Central memory CD8-positive, alpha-beta T cell (primary cell): ENCODE data around the gene GPR137B.
"Not testable (repeated sequence)": the region's sequence is repeated elsewhere in the genome, so short reads cannot be mapped to it uniquely, and the experiment has no call there.

Source experiments
- ATAC-seq: fragments of 150-1000 bp; cut with Tn5 transposase; replicated peaks from 2 replicates; pipeline ENCODE4 v1.10.0; 2022; ENCODE audit warnings: mild to moderate bottlenecking, moderate FRiP score, moderate number of reproducible peaks; ENCODE audit not compliant: poor library complexity, severe bottlenecking; ENCODE audit errors: extremely low read depth
- DNase-seq, 2 donors: peaks; one replicate each; pipeline ENCODE4 v3.0.0; 2021; ENCODE audit warnings: low spot score in 2 of 2
- H3K27ac Mint-ChIP-seq: one replicate; pipeline ENCODE4 v1.8.0; 2022; ENCODE audit warnings: low read depth, mild to moderate bottlenecking, moderate library complexity, mixed read lengths
- H3K27me3 Mint-ChIP-seq: one replicate; pipeline ENCODE4 v1.8.0; 2022; ENCODE audit warnings: mixed read lengths
- H3K36me3 Mint-ChIP-seq: one replicate; pipeline ENCODE4 v1.8.0; 2022; ENCODE audit warnings: mild to moderate bottlenecking, moderate library complexity, mixed read lengths; ENCODE audit not compliant: insufficient read depth
- H3K4me1 Mint-ChIP-seq: one replicate; pipeline ENCODE4 v1.8.0; 2022; ENCODE audit warnings: mixed read lengths
- H3K4me3 Mint-ChIP-seq: one replicate; pipeline ENCODE4 v1.8.0; 2022; ENCODE audit warnings: mild to moderate bottlenecking, moderate library complexity, mixed read lengths
- H3K9me3 Mint-ChIP-seq: one replicate; pipeline ENCODE4 v1.8.0; 2022; ENCODE audit warnings: mixed read lengths

GPR137B gene, protein sequence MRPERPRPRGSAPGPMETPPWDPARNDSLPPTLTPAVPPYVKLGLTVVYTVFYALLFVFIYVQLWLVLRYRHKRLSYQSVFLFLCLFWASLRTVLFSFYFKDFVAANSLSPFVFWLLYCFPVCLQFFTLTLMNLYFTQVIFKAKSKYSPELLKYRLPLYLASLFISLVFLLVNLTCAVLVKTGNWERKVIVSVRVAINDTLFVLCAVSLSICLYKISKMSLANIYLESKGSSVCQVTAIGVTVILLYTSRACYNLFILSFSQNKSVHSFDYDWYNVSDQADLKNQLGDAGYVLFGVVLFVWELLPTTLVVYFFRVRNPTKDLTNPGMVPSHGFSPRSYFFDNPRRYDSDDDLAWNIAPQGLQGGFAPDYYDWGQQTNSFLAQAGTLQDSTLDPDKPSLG

DNA sequence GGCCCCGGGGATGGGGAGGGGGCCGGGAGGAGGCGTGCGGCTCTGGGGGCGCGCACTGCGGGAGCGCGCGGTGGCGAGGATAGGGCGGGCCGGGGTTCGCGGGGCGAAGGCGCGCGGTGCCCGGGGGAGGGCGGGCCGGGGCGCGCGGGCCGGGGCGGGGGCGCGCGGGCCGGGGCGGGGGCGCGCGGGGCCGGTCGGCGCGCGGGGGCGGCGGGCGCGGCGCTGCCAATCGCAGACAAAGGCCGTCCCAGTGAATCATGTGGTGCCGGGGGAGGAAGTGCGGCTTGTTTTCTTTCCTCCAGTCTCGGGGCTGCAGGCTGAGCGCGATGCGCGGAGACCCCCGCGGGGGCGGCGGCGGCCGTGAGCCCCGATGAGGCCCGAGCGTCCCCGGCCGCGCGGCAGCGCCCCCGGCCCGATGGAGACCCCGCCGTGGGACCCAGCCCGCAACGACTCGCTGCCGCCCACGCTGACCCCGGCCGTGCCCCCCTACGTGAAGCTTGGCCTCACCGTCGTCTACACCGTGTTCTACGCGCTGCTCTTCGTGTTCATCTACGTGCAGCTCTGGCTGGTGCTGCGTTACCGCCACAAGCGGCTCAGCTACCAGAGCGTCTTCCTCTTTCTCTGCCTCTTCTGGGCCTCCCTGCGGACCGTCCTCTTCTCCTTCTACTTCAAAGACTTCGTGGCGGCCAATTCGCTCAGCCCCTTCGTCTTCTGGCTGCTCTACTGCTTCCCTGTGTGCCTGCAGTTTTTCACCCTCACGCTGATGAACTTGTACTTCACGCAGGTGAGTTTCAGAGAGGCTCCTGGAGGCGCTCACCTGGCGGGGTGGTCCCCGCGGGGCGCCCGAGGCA lies at the start of gene GPR137B:
GPR137B (plus strand) TSS at position 287 of the 851 bp plus-strand sequence; CDS start at position 371, 84 bp downstream.
- H3K9me3 Mint-ChIP-seq: no peaks in the 10 kb centered on the region
- H3K4me1 Mint-ChIP-seq: peaks cover 57% of the 10 kb centered on the region
- peak within 1 kb of the TSS; percentile 86 for H3K4me3 Mint-ChIP-seq
- H3K27me3 Mint-ChIP-seq: peaks cover 22% of the 10 kb centered on the region
- H3K36me3 Mint-ChIP-seq: peaks cover 3% of the 10 kb centered on the region
- ATAC-seq: peak; percentile 73
- H3K27ac Mint-ChIP-seq: peak within 1 kb of the TSS; percentile 74
- peak in 1 of 2 donors; percentile 43 for DNase-seq

DNA sequence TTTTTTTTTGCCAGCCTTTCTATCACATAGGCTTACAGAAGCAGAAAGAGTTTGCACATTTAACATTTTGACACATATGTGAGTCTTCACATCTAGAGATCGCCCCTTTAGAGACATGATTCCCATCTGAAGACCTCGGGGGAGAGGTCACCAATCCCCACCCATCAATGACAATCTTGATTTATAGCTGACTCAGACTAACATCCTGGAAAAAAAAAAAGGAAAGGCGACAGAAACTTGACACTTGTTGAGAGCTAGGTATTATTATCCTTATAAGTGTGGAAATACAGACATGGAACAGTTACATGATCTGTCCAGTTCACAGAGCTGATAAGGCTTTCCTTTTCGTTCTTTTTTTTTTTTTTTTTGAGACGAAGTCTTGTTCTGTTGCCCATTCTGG lies 49.4 kb upstream of the GPR137B start:
- ATAC-seq (no peak), DNase-seq (no peak)
- no peak overlapping the region for H3K4me3 Mint-ChIP-seq
- peaks cover 6% of the 10 kb centered on the region for H3K36me3 Mint-ChIP-seq
- H3K9me3 Mint-ChIP-seq: no peaks in the 10 kb centered on the region
- no peaks in the 10 kb centered on the region for H3K4me1 Mint-ChIP-seq
- no peak overlapping the region for H3K27ac Mint-ChIP-seq
- H3K27me3 Mint-ChIP-seq: peaks cover 33% of the 10 kb centered on the region

DNA sequence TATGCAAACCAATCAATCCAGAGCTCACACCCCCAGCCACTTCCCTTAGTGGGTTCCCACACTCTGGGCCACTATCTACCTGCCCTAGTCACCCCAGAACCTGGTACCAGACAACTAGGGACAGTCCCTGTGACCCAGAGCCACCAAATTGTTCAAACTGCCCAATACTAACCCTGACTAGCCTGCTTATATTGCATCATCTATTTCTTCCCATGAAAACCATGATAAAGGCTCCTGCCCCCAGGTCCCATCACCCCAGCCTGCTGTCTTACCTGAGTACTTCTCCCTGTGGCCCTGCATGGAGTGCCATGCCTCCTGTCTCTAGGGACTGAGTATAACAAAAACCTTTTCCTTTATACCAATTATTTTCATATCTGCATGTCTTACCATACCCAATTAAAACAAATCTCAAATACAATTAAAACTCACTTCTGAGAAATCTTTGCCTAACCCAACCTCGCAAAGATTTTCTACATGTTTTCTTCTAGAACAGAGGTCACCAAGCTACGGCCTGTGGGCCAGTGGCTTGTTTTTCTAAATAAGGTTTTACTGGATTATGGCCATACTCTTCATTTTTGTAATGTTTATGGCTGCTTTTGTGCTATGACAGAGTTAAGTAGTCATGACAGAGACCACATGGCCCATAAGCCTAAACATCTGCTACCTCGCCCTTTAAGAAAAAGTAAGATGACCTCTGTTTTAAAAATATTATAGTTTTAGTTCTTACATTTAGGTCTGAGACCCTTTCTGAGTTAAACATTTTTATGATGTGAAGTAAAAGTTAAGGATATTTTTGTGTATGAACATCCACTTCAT lies 46.4 kb upstream of the GPR137B start:
- Mint-ChIP-seq H3K27ac (no peak overlapping the region), H3K4me1 (no peaks in the 10 kb centered on the region), H3K36me3 (peaks cover 6% of the 10 kb centered on the region), H3K27me3 (peaks cover 33% of the 10 kb centered on the region), H3K9me3 (no peaks in the 10 kb centered on the region), H3K4me3 (no peak overlapping the region)
- ATAC-seq (no peak), DNase-seq (no peak)

DNA sequence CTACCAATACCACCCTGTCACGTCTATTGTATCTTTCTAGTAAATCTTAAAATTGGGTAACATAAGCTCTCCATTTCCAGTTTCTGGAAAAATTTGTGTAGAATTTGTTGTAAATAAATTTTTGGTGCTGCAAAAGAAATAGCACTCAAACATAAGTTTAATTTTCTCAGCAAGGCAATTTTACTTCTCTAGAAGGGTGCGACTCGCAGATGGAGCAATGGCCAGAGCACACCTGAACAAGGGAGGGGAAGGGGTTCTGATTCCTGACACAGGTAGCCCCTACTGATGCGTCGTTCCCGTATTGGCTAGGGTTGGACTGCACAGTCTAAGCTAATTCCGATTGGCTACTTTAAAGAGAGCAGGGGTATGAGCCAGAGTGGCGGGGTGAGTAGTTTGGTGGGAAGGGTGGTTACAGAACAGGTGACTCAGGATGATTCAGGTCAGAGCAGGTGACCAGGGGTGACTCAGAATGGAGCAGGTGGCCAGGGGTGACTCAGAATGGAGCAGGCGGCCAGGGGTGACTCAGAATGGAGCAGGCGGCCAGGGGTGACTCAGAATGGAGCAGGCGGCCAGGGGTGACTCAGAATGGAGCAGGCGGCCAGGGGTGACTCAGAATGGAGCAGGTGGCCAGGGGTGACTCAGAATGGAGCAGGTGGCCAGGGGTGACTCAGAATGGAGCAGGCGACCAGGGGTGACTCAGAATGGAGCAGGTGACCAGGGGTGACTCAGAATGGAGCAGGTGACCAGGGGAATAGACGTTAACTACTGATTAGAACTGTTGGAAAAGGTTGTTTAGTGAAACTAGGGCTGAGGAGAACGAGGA lies 45.5 kb upstream of the GPR137B start:
- DNase-seq: peak; percentile 68 to 87
- not testable (repeated sequence) for H3K36me3 Mint-ChIP-seq, H3K4me3 Mint-ChIP-seq, H3K4me1 Mint-ChIP-seq, H3K9me3 Mint-ChIP-seq
- Mint-ChIP-seq H3K27me3 (peaks cover 33% of the 10 kb centered on the region), H3K27ac (peak overlapping the region; percentile 47)
- peak; percentile 85 for ATAC-seq

DNA sequence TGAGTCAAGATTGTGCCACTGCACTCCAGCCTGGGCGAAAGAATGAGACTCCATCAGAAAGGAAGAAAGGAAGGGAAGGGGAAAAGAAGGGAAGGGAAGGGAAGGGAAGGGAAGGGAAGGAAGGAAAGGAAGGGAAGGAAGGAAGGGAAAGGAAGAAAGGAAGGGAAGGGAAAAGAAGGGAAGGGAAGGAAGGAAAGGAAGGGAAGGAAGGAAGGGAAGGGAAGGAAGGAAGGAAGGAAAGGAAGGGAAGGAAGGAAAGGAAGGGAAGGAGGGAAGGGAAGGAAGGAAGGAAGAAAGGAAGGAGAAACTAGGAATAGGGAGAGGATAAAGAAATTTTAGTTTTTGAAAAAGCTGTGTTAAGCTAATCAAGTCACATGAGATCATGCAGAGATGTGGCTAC lies 44.1 kb upstream of the GPR137B start:
- Mint-ChIP-seq H3K27me3 (peaks cover 30% of the 10 kb centered on the region), H3K27ac (no peak overlapping the region), H3K9me3 (no peaks in the 10 kb centered on the region), H3K4me1 (no peaks in the 10 kb centered on the region), H3K36me3 (peaks cover 6% of the 10 kb centered on the region), H3K4me3 (no peak overlapping the region)
- ATAC-seq (no peak), DNase-seq (no peak)

DNA sequence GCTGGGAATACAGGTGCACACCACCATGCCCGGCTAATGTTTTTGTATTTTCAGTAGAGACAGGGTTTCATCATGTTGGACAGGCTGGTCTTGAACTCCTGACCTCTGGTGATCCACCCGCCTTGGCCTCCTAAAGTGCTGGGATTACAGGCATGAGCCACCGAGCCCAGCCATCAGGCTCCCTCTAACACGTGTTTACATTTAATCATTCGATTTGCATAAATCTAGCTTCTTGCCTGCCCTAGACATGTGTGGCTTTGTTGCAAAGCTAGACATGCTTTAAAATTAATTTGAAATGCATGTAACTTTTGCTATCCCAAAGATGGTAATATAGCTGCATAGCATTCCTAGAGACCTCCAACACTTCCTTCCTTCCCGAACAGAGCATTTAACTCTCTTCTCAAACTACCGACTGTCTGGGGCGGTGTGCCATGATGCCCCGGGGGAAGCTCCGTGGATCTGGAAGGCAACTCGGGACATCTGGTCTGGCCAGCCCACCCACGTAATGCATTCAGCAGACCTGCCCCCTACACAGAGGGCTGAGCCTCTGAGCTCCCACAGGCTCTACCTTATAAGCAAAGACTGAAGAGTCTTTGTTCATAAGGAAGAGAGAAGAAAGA lies 42.9 kb upstream of the GPR137B start:
- no peak overlapping the region for H3K27ac Mint-ChIP-seq
- DNase-seq (no peak), ATAC-seq (no peak)
- peaks cover 18% of the 10 kb centered on the region for H3K27me3 Mint-ChIP-seq
- H3K9me3 Mint-ChIP-seq: no peaks in the 10 kb centered on the region
- H3K36me3 Mint-ChIP-seq: peaks cover 6% of the 10 kb centered on the region
- H3K4me1 Mint-ChIP-seq: no peaks in the 10 kb centered on the region
- no peak overlapping the region for H3K4me3 Mint-ChIP-seq

DNA sequence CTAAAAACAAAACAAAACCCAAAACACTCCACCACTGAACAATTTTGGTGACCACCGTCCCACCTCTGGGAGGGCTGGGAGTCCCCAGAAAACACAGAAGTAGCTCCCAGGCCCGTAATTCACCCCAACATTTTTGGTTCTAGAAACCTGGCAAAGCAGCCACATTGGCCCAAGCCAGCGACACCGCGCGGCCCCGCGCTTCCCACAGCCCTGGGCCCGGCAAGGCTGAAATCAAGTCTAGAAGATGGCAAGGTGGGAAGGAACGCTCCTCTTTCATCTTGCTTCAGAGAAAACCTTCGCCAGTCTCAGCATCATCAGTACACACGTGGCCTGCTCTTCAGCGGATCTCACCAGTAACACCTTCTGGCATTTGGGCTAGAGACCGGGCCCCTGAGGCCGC lies 41.5 kb upstream of the GPR137B start:
- H3K36me3 Mint-ChIP-seq: peaks cover 6% of the 10 kb centered on the region
- no peaks in the 10 kb centered on the region for H3K9me3 Mint-ChIP-seq
- H3K27me3 Mint-ChIP-seq: peaks cover 5% of the 10 kb centered on the region
- H3K4me1 Mint-ChIP-seq: no peaks in the 10 kb centered on the region
- H3K27ac Mint-ChIP-seq: no peak overlapping the region
- DNase-seq: no peak
- no peak overlapping the region for H3K4me3 Mint-ChIP-seq
- ATAC-seq: no peak

DNA sequence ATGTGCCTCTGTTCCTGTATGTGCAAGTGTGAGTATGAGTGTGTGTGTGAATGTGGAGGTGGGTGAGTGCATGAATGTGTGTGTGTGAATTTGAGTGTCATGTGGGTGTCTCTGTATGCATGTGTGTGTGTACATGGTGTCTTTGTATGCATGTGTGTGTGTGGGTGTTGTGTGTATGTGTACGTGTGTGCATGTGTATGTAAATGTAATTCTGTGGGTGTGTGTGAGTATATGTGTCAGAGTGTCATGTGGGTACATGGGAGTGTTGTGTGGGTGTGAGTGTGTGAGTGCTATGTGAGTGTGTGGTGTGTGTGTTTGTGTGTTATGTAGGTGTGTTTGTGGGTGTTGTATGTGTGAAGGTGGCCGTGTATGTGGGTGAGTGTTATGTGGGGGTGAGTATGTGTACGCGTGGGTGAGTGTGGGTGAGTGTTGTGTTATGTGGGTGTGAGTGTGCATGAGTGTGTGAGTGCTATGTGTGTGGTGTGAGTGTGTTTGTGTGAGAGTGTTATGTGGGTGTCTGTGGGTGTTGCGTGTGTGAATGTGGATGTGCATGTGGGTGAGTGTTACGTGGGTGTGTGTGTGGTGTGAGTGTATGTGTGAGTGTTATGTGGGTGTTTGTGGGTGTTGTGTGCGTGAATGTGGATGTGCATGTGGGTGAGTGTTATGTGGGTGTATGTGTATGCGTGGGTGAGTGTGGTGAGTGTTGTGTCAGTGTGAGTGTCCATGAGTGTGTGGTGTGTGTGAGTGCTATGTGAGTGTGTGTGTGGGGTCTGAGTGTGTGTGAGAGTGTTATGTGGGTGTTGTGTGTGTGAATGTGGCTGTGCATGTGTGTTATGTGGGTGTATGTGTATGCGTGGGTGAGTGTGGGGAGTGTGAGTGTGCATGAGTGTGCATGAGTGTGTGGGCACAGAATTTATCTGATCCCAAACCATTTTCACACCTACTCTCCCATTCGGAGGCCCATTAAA lies 40.8 kb upstream of the GPR137B start:
- H3K36me3 Mint-ChIP-seq: peaks cover 6% of the 10 kb centered on the region
- H3K4me3 Mint-ChIP-seq: no peak overlapping the region
- no peak overlapping the region for H3K27ac Mint-ChIP-seq
- H3K27me3 Mint-ChIP-seq: no peaks in the 10 kb centered on the region
- no peaks in the 10 kb centered on the region for H3K4me1 Mint-ChIP-seq
- no peaks in the 10 kb centered on the region for H3K9me3 Mint-ChIP-seq
- no peak for DNase-seq
- no peak for ATAC-seq

DNA sequence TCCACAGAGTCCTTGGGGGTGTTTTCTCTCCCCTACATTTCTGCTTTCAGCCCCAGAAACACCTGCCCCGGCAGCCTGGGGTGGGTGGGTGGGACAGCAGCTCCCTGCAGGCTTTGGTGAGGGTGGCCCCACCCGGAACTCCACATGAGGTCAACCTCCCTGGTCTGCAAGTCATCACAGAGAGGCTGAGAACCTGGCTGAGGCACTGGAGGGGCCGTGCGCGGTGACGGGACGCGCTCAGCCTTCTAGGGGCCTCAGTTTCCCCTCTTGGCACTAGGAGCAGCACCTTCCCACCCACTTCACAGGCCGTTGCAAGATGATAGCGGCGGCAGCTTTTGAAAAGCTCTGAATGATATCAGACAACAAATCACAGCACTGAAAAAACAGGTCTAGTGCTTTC lies 39.7 kb upstream of the GPR137B start:
- Mint-ChIP-seq H3K27ac (no peak overlapping the region), H3K27me3 (no peaks in the 10 kb centered on the region), H3K4me1 (no peaks in the 10 kb centered on the region), H3K4me3 (no peak overlapping the region), H3K36me3 (no peaks in the 10 kb centered on the region), H3K9me3 (no peaks in the 10 kb centered on the region)
- DNase-seq (no peak), ATAC-seq (no peak)

DNA sequence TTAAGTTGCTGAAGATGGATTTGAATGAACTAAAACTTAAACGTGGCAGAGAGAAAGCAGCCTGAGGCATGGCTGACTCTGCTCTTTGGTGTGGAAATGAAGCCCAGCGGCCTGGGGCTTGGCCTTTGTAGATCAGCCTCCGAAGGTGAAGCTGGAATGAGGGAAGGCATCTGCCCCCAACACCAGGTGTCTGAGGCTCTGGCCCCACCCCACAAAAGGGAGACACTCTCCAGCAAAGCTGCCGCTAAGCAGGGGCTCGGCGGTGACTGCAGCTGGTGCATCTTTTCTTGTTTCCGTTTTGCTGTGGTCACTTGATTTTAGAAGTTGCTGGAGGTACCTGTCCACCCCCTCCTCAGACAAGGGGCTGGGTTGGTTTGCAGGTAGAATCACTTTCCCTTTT lies 39.3 kb upstream of the GPR137B start:
- ATAC-seq: no peak
- Mint-ChIP-seq H3K9me3 (no peaks in the 10 kb centered on the region), H3K27ac (no peak overlapping the region)

More for the DNA sequence above, 39.3 kb upstream of the GPR137B start:
- Mint-ChIP-seq H3K4me1 (no peaks in the 10 kb centered on the region), H3K36me3 (no peaks in the 10 kb centered on the region), H3K27me3 (no peaks in the 10 kb centered on the region), H3K4me3 (no peak overlapping the region)
- DNase-seq: no peak
